HL-60 (cell line): ENCODE measurements around the gene ZNF132.

Experiments
- DNase-seq, 2 experiments: peaks; one replicate each; pipeline ENCODE4 v3.0.0-alpha.2; 2010 to 2020; ENCODE audit warnings: low read depth in 1 of 2, low spot score in 1 of 2
- H3K27ac ChIP-seq: fragments of 250-450 bp; sonication (Bioruptor Pico); replicated peaks from 2 replicates; pipeline ENCODE4 v1.5.1; 2020; ENCODE audit warnings: mild to moderate bottlenecking, moderate library complexity
- H3K27me3 ChIP-seq: fragments of 250-450 bp; sonication (Bioruptor Pico); 2 replicates; pipeline ENCODE4 v1.5.1; 2021; ENCODE audit warnings: mild to moderate bottlenecking, moderate library complexity; ENCODE audit not compliant: insufficient read depth, poor library complexity, severe bottlenecking
- H3K4me3 ChIP-seq: replicated peaks from 2 replicates; pipeline ENCODE4 v1.5.1; 2011; ENCODE audit warnings: mild to moderate bottlenecking, control low read depth, low read length; ENCODE audit not compliant: insufficient read depth
- CTCF ChIP-seq: IDR thresholded peaks from one replicate; pipeline ENCODE4 v1.5.1; 2011; ENCODE audit warnings: low read length, control low read depth, inconsistent platforms; ENCODE audit not compliant: insufficient read depth
- GABPA ChIP-seq: IDR thresholded peaks from 2 replicates; pipeline ENCODE4 v1.6.1; 2012; ENCODE audit warnings: low read depth
- POLR2AphosphoS5 ChIP-seq: IDR thresholded peaks from 2 replicates; pipeline ENCODE4 v1.6.1; 2012; ENCODE audit warnings: low read depth
- REST ChIP-seq: IDR thresholded peaks from 2 replicates; pipeline ENCODE4 v1.6.1; 2012; ENCODE audit warnings: low read depth; ENCODE audit not compliant: insufficient replicate concordance
- SPI1 ChIP-seq: IDR thresholded peaks from 2 replicates; pipeline ENCODE4 v1.6.1; 2012; ENCODE audit warnings: low read depth, mild to moderate bottlenecking, borderline replicate concordance

Gene ZNF132

GRCh38 chr19:58399903-58400302 lies 40.0 kb downstream of the ZNF132 start:
- no peaks in the 10 kb centered on the region for H3K27me3 ChIP-seq
- no peak for TF ChIP-seq POLR2AphosphoS5
- no peak for TF ChIP-seq CTCF
- no peak for TF ChIP-seq REST
- no peak for TF ChIP-seq GABPA
- no peak for TF ChIP-seq SPI1
- DNase-seq: no peak
- H3K27ac ChIP-seq: no peak overlapping the region
- no peak overlapping the region for H3K4me3 ChIP-seq

GRCh38 chr19:58398545-58398944 lies 41.4 kb downstream of the ZNF132 start:
- Histone ChIP-seq H3K27ac (no peak overlapping the region), H3K27me3 (no peaks in the 10 kb centered on the region), H3K4me3 (no peak overlapping the region)
- TF ChIP-seq CTCF (no peak), REST (no peak), SPI1 (no peak), GABPA (no peak), POLR2AphosphoS5 (no peak)
- no peak for DNase-seq

GRCh38 chr19:58398087-58398486 lies 41.9 kb downstream of the ZNF132 start:
- no peaks in the 10 kb centered on the region for H3K27me3 ChIP-seq
- no peak overlapping the region for H3K4me3 ChIP-seq
- no peak for DNase-seq
- H3K27ac ChIP-seq: no peak overlapping the region
- TF ChIP-seq GABPA (no peak), CTCF (no peak), POLR2AphosphoS5 (no peak), REST (no peak), SPI1 (no peak)
